22Rv1 (cell line): Measurements from ENCODE around the gene FUT2.

Source experiments
- CTCF ChIP-seq: fragments of 450-650 bp; IDR thresholded peaks from 2 replicates; pipeline ENCODE4 v1.5.1; 2017; ENCODE audit warnings: mild to moderate bottlenecking
- ZFX ChIP-seq: fragments of 450-650 bp; IDR thresholded peaks from 2 replicates; pipeline ENCODE4 v1.6.1; 2017; ENCODE audit warnings: antibody characterized with exemption, borderline replicate concordance

- no peak for TF ChIP-seq CTCF
- no peak for TF ChIP-seq ZFX
Measured at GRCh38 chr19:48719263-48720171, 23.7 kb downstream of the FUT2 start, which contains the start of gene MAMSTR.
